Ishikawa (cell line): ENCODE results near the gene STX18.

Source experiments
- CEBPB ChIP-seq: IDR thresholded peaks from 2 replicates; pipeline ENCODE4 v1.6.1; 2012
- CREB1 ChIP-seq: IDR thresholded peaks from 2 replicates; pipeline ENCODE4 v1.6.1; 2012; ENCODE audit warnings: low read depth
- EGR1 ChIP-seq: IDR thresholded peaks from 2 replicates; pipeline ENCODE4 v1.6.1; 2012
- EP300 ChIP-seq: IDR thresholded peaks from 2 replicates; pipeline ENCODE4 v1.6.1; 2012; ENCODE audit warnings: borderline replicate concordance
- FOXM1 ChIP-seq: IDR thresholded peaks from 2 replicates; pipeline ENCODE4 v1.6.1; 2012; ENCODE audit warnings: low read depth, borderline replicate concordance
- NFIC ChIP-seq: IDR thresholded peaks from 2 replicates; pipeline ENCODE4 v1.6.1; 2012
- RAD21 ChIP-seq: IDR thresholded peaks from 2 replicates; pipeline ENCODE4 v1.6.1; 2012; ENCODE audit warnings: low read depth
- REST ChIP-seq: IDR thresholded peaks from 2 replicates; pipeline ENCODE4 v1.6.1; 2012; ENCODE audit warnings: low read depth, mild to moderate bottlenecking
- TAF1 ChIP-seq: IDR thresholded peaks from 2 replicates; pipeline ENCODE4 v1.6.1; 2012; ENCODE audit warnings: low read depth, mild to moderate bottlenecking
- TCF12 ChIP-seq: IDR thresholded peaks from 2 replicates; pipeline ENCODE4 v1.6.1; 2012; ENCODE audit warnings: low read depth
- TEAD4 ChIP-seq: IDR thresholded peaks from 2 replicates; pipeline ENCODE4 v1.6.1; 2012
- USF1 ChIP-seq: IDR thresholded peaks from 2 replicates; pipeline ENCODE4 v1.6.1; 2012
- YY1 ChIP-seq: IDR thresholded peaks from 2 replicates; pipeline ENCODE4 v1.6.1; 2012; ENCODE audit warnings: low read depth
- ZBTB7A ChIP-seq: IDR thresholded peaks from 2 replicates; pipeline ENCODE4 v1.6.1; 2012; ENCODE audit warnings: low read depth
- TF ChIP-seq, protein P1 (sequence below): IDR thresholded peaks from 2 replicates; pipeline ENCODE4 v1.6.1; 2012

The STX18 gene

DNA sequence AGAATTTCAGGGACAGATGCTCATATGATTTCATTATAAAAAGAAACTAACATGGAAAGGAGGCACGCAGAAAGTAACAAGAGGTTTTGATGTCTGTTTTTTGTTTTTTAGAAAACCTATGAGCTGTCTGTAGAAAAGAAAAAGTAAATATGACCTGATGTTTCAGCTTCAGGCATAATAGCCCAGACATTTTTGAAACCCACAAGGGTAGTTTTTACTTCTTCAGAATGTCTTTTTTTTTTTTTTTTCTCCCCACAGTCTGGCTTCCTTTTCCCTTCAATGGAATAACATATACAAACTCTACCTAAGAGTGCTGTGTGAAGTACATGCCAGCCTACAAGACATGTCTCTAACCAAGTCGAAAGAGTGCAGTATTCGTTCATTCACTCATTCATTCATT is 18.3 kb upstream of the STX18 start:
- no peak for TF ChIP-seq TCF12
- TF ChIP-seq RAD21 = no peak
- no peak for TF ChIP-seq YY1
- no peak for TF ChIP-seq EGR1
- no peak for TF ChIP-seq TEAD4
- TF ChIP-seq REST = no peak
- TF ChIP-seq NFIC = no peak
- TF ChIP-seq CEBPB = no peak

- TF ChIP-seq, protein P1, sequence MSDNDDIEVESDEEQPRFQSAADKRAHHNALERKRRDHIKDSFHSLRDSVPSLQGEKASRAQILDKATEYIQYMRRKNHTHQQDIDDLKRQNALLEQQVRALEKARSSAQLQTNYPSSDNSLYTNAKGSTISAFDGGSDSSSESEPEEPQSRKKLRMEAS = no peak
- no peak for TF ChIP-seq NFIC
- TF ChIP-seq TAF1 = no peak
- TF ChIP-seq EP300 = peak; percentile 27; the same call in 1 of the 2 replicates
- TF ChIP-seq TCF12 = no peak
- TF ChIP-seq CREB1 = no peak
- no peak for TF ChIP-seq REST
- no peak for TF ChIP-seq CEBPB
- no peak for TF ChIP-seq FOXM1
- TF ChIP-seq USF1 = no peak
- no peak for TF ChIP-seq ZBTB7A
- no peak for TF ChIP-seq RAD21
- peak; percentile 17; the same call in 1 of the 2 replicates for TF ChIP-seq TEAD4
- TF ChIP-seq EGR1 = no peak
- TF ChIP-seq YY1 = no peak
Measured at GRCh38 chr4:4559596-4559995, 17.7 kb upstream of the STX18 start.

DNA sequence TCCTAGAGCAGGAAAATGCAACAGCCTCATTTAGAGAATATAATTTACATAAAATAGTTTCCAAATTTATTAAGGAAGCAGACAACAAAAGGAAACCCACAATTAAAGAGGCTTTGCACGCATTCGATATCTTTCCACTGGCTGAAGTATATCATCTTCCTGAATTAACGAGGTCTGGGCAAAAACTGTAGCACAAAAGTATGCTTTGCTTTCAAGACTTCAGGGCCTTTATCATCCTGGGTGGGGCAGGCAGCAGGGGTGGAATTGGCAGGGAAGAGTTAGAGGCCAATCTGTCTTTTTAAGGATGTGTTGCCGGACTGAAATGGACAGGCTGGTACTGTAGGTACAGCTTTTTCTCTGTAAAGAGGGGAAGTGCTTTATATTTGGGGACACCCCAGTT is 17.0 kb upstream of the STX18 start:
- TF ChIP-seq EP300 = no peak
- TF ChIP-seq ZBTB7A = no peak
- TF ChIP-seq YY1 = no peak
- no peak for TF ChIP-seq CEBPB
- no peak for TF ChIP-seq TAF1
- TF ChIP-seq, protein P1 = no peak
- no peak for TF ChIP-seq TEAD4
- no peak for TF ChIP-seq CREB1
- no peak for TF ChIP-seq REST

GRCh38 chr4:4555916-4556315 is 14.1 kb upstream of the STX18 start:
- TF ChIP-seq, protein P1 = no peak
- TF ChIP-seq NFIC (no peak), USF1 (no peak), TEAD4 (peak; percentile 81), REST (no peak)
